ENCODE data around the gene PIGC.

- TF ChIP-seq POLR2A (IDR thresholded peaks at IDR 0.05) (no peak), CTCF (IDR thresholded peaks at IDR 0.05) (no peak)
Measured at GRCh38 chr1:172442404-172442803, 1.5 kb downstream of the PIGC start.

All from adrenal gland (tissue), 5 donors.